H1 (cell line): ENCODE data around the gene CEACAM16. TPM values are rescaled to one million over a fixed set of nuclear protein-coding genes. Genes with fewer than 3 reads are reported as not detected.

Experiments used
- CTCF ChIA-PET: fragments of 300-600 bp; sonication (Branson Sonifier 250); formaldehyde crosslinking; loops from one replicate; lab custom pipeline; 2021; ENCODE audit not compliant: partially characterized antibody; lab: Charles Lee
- POLR2A ChIA-PET: fragments of 300-600 bp; sonication (Branson Sonifier 250); formaldehyde crosslinking; loops from one replicate; lab custom pipeline; 2021; ENCODE audit warnings: inconsistent platforms; ENCODE audit not compliant: partially characterized antibody; lab: Charles Lee
- DNase-seq, 2 experiments: peaks; one replicate each; pipeline versions ENCODE4 v3.0.0 to v3.0.0-alpha.2; 2010 to 2022; ENCODE audit warnings: low spot score in 2 of 2, low read depth in 1 of 2, mixed read lengths in 1 of 2
- FAIRE-seq: peaks from 2 replicates; lab custom pipeline; 2011; peaks lifted over from hg19 to GRCh38; lab: Jason Lieb, UNC
- H2AFZ ChIP-seq: 2 replicates; pipeline ENCODE4 v1.8.1; 2012; ENCODE audit warnings: low read length, inconsistent platforms
- H2AK5ac ChIP-seq: 2 replicates; pipeline ENCODE4 v1.6.1; 2013; ENCODE audit warnings: low read depth, low read length
- H2BK120ac ChIP-seq: replicated peaks from 2 replicates; pipeline ENCODE3; 2013; ENCODE audit warnings: low read depth, low read length, inconsistent platforms
- H2BK12ac ChIP-seq: 2 replicates; pipeline ENCODE4 v1.6.1; 2013; ENCODE audit warnings: low read depth, low read length
- H2BK15ac ChIP-seq: 2 replicates; pipeline ENCODE4 v1.6.1; 2013; ENCODE audit warnings: low read length
- H2BK20ac ChIP-seq: 2 replicates; pipeline ENCODE4 v1.6.1; 2013; ENCODE audit warnings: low read length
- H2BK5ac ChIP-seq: 2 replicates; pipeline ENCODE4 v1.6.1; 2013; ENCODE audit warnings: low read depth, low read length
- H3K14ac ChIP-seq: 2 replicates; pipeline ENCODE4 v1.6.1; 2013; ENCODE audit warnings: inconsistent platforms; ENCODE audit not compliant: insufficient read length
- H3K18ac ChIP-seq: 2 replicates; pipeline ENCODE4 v1.6.1; 2013; ENCODE audit warnings: low read length; ENCODE audit errors: extremely low read depth
- H3K23ac ChIP-seq: 2 replicates; pipeline ENCODE4 v1.6.1; 2013; ENCODE audit warnings: inconsistent platforms; ENCODE audit not compliant: insufficient read length
- H3K23me2 ChIP-seq: 2 replicates; pipeline ENCODE4 v1.6.1; 2013; ENCODE audit warnings: low read depth, low read length
- H3K27ac ChIP-seq: 2 replicates; pipeline ENCODE4 v1.6.1; 2011; ENCODE audit warnings: low read depth, low read length, inconsistent platforms
- H3K27me3 ChIP-seq, 4 experiments: replicated peaks in 1 of 4; 1 replicate in 1 of 4; 2 replicates in 3 of 4; pipeline versions ENCODE4 v1.6.1 to v1.8.1; 2011 to 2013; ENCODE audit warnings: low read length in 3 of 4, mild to moderate bottlenecking in 3 of 4, inconsistent platforms in 2 of 4, mixed read lengths in 2 of 4, moderate library complexity in 1 of 4; ENCODE audit not compliant: control insufficient read depth in 3 of 4, insufficient read depth in 3 of 4; ENCODE audit errors: extremely low read depth in 1 of 4
- H3K36me3 ChIP-seq, 4 experiments: 2 replicates each; pipeline versions ENCODE4 v1.6.1 to v1.8.1; 2011 to 2013; ENCODE audit warnings: mild to moderate bottlenecking in 4 of 4, low read length in 3 of 4, moderate library complexity in 2 of 4, control low read depth in 1 of 4, inconsistent platforms in 1 of 4; ENCODE audit not compliant: insufficient read depth in 4 of 4, control insufficient read depth in 2 of 4
- H3K4ac ChIP-seq: replicated peaks from 2 replicates; pipeline ENCODE3; 2013; ENCODE audit warnings: low read length, low read depth, mixed read lengths, inconsistent platforms; ENCODE audit not compliant: insufficient read length
- H3K4me1 ChIP-seq, 4 experiments: replicated peaks in 1 of 4; 1 replicate in 1 of 4; 2 replicates in 3 of 4; pipeline versions ENCODE4 v1.6.1 to v1.8.1; 2011 to 2013; ENCODE audit warnings: low read length in 3 of 4, inconsistent platforms in 2 of 4, mixed read lengths in 1 of 4; ENCODE audit not compliant: insufficient read depth in 4 of 4, control insufficient read depth in 3 of 4
- H3K4me2 ChIP-seq, 2 experiments: 2 replicates each; pipeline versions ENCODE4 v1.6.1 to v1.8.1; 2011 to 2013; ENCODE audit warnings: low read depth in 2 of 2, low read length in 2 of 2, control low read depth in 1 of 2, inconsistent platforms in 1 of 2, mild to moderate bottlenecking in 1 of 2; ENCODE audit not compliant: insufficient read depth in 1 of 2
- H3K4me3 ChIP-seq, 4 experiments: fragments of 200-600, 300-600 bp in 1 of 4; sonication (generic), shearing (Covaris generic), sonication (Bioruptor Twin) in 1 of 4; 2 replicates each; pipeline versions ENCODE4 v1.5.1 to v1.8.1; 2011 to 2016; ENCODE audit warnings: low read length in 4 of 4, low read depth in 3 of 4, control low read depth in 2 of 4, inconsistent platforms in 2 of 4, mild to moderate bottlenecking in 2 of 4, mixed read lengths in 1 of 4, moderate library complexity in 1 of 4; ENCODE audit not compliant: insufficient read depth in 2 of 4; ENCODE audit errors: extremely low read depth in 1 of 4
- H3K56ac ChIP-seq: replicated peaks from 2 replicates; pipeline ENCODE3; 2013; ENCODE audit warnings: low read depth, mild to moderate bottlenecking, mixed read lengths, low read length, inconsistent platforms; ENCODE audit not compliant: insufficient read length
- H3K79me1 ChIP-seq: 2 replicates; pipeline ENCODE4 v1.6.1; 2013; ENCODE audit warnings: low read depth, low read length, control low read depth
- H3K79me2 ChIP-seq, 2 experiments: 2 replicates each; pipeline versions ENCODE4 v1.6.1 to v1.8.1; 2012 to 2013; ENCODE audit warnings: low read length in 2 of 2, mild to moderate bottlenecking in 2 of 2, inconsistent platforms in 1 of 2; ENCODE audit not compliant: insufficient read depth in 2 of 2, control insufficient read depth in 1 of 2
- H3K9ac ChIP-seq, 4 experiments: replicated peaks in 1 of 4; 1 replicate in 1 of 4; 2 replicates in 3 of 4; pipeline versions ENCODE4 v1.6.1 to v1.8.1; 2011 to 2013; ENCODE audit warnings: low read depth in 3 of 4, low read length in 3 of 4, control low read depth in 2 of 4, mild to moderate bottlenecking in 2 of 4, moderate library complexity in 2 of 4, inconsistent platforms in 1 of 4; ENCODE audit errors: extremely low read depth in 1 of 4
- H3K9me3 ChIP-seq, 2 experiments: 2 replicates each; pipeline versions ENCODE4 v1.6.1 to v1.8.1; 2012 to 2013; ENCODE audit warnings: mild to moderate bottlenecking in 2 of 2, moderate library complexity in 2 of 2, control low read depth in 1 of 2, inconsistent platforms in 1 of 2, low read depth in 1 of 2, low read length in 1 of 2, mixed read lengths in 1 of 2; ENCODE audit not compliant: insufficient read depth in 2 of 2
- H4K20me1 ChIP-seq, 2 experiments: replicated peaks in 1 of 2; 2 replicates each; pipeline versions ENCODE3 to v1.8.1; 2011 to 2013; ENCODE audit warnings: inconsistent platforms in 2 of 2, low read length in 2 of 2, mild to moderate bottlenecking in 1 of 2; ENCODE audit not compliant: insufficient read depth in 2 of 2, control insufficient read depth in 1 of 2
- H4K5ac ChIP-seq: 2 replicates; pipeline ENCODE4 v1.6.1; 2013; ENCODE audit warnings: low read length, low read depth, mixed read lengths, inconsistent platforms; ENCODE audit not compliant: insufficient read length
- H4K8ac ChIP-seq: 2 replicates; pipeline ENCODE4 v1.8.0; 2013; ENCODE audit warnings: mild to moderate bottlenecking, moderate library complexity, low read length, inconsistent platforms; ENCODE audit not compliant: insufficient read depth; ENCODE audit errors: extremely low read depth
- H4K91ac ChIP-seq: replicated peaks from 2 replicates; pipeline ENCODE3; 2013; ENCODE audit warnings: low read length, mixed read lengths, inconsistent platforms; ENCODE audit not compliant: insufficient read length
- E2F6 ChIP-seq: IDR thresholded peaks from 2 replicates; pipeline ENCODE4 v1.6.1; 2012; ENCODE audit warnings: inconsistent platforms
- KDM4A ChIP-seq: IDR thresholded peaks from one replicate; pipeline ENCODE4 v1.7.1; 2012; ENCODE audit warnings: low read depth, mild to moderate bottlenecking, moderate library complexity, low read length, inconsistent platforms; ENCODE audit not compliant: severe bottlenecking
- WGBS, 2 experiments: shearing (Covaris generic) in 1 of 2; methylation state at CpG; one replicate each; pipeline versions ENCODE4 v1.1.6 to v1.1.7; 2013 to 2015; ENCODE audit warnings: low lambda C conversion rate in 2 of 2, mixed read lengths in 2 of 2, inconsistent platforms in 1 of 2, low coverage in 1 of 2, missing lambda C conversion rate in 1 of 2; ENCODE audit not compliant: insufficient replicate concordance in 2 of 2, insufficient coverage in 1 of 2, insufficient read length in 1 of 2; ENCODE audit errors: extremely low coverage in 1 of 2, missing lambda C conversion rate in 1 of 2; 5-methylcytosine and 5-hydroxymethylcytosine counted together
- polyA plus RNA-seq, 7 experiments: library from polyadenylated mRNA; depleted of rRNA in 3 of 7; stranded (reverse) in 5 of 7; unstranded in 2 of 7; fragments of >200 nt in 5 of 7; fragments of 200-250 nt in 2 of 7; gene quantifications; 1 replicate in 5 of 7; 2 replicates in 1 of 7; 4 replicates in 1 of 7; pipeline versions ENCODE4 v1.2.1 to v1.2.3, GENCODE V29; 2011 to 2013; ENCODE audit warnings: missing spikeins in 2 of 7, mixed read lengths in 2 of 7
- total RNA-seq: library from RNA; stranded (reverse); fragmentation: NEBNext Ultra II Directional; extraction: Animal tissue kit (Norgen Biotek cat#: 25700); gene quantifications from 2 replicates; pipeline ENCODE4 v1.2.1, GENCODE V29; 2021

CEACAM16 gene
- total and polyA plus RNA-seq, 2 of the 8 experiments (the other 6 are each of a cell fraction or from before 2014, with no cell fraction given), result not detected

GRCh38 chr19:44757735-44758505 lies 59.0 kb downstream of the CEACAM16 start:
- Histone ChIP-seq H3K79me2 (no peaks in the 10 kb centered on the region), H3K9ac (0 out of 7 replicates have a peak overlapping the region, but pooled peaks of 2 of the 4 experiments have one; percentile 1 to 24), H3K56ac (no peak overlapping the region), H3K14ac (no peak overlapping the region), H2BK120ac (no peak overlapping the region), H3K4me3 (peak overlapping the region; percentile 42 to 66 (median 54)), H4K8ac (peak overlapping the region; percentile 7; the same call in 1 of the 2 replicates), H3K18ac (peak overlapping the region; percentile 83; the same call in 1 of the 2 replicates), H2BK20ac (no peak overlapping the region), H3K27ac (no peak overlapping the region), H4K91ac (no peak overlapping the region), H2BK12ac (peak overlapping the region; percentile 90; the same call in 1 of the 2 replicates), H3K4ac (no peak overlapping the region), H3K4me1 (peaks cover 12 to 38% (median 17%) of the 10 kb centered on the region in 4 experiments), H3K23ac (no peak overlapping the region), H4K20me1 (peaks cover 0 to 6% of the 10 kb centered on the region in 2 experiments), H3K9me3 (no peaks in the 10 kb centered on the region), H4K5ac (no peak overlapping the region), H2AK5ac (no peak overlapping the region), H3K4me2 (peak overlapping the region; percentile 81 to 100), H2BK15ac (peak overlapping the region; percentile 95; the same call in 1 of the 2 replicates), H2BK5ac (peak overlapping the region; percentile 39; the same call in 1 of the 2 replicates), H3K79me1 (no peaks in the 10 kb centered on the region), H3K36me3 (no peaks in the 10 kb centered on the region), H3K23me2 (peaks cover 29% of the 10 kb centered on the region), H2AFZ (no peak overlapping the region), H3K27me3 (peaks cover 26 to 46% (median 42%) of the 10 kb centered on the region in 4 experiments)
- peak in 1 of 2 experiments; percentile 77 for DNase-seq
- POLR2A ChIA-PET, result interaction anchor here (0.6 to 2.5 kb wide), 8 partner anchors 13 to 75 kb away, joined by 3 to 7 read pairs (median 4); partner anchors contain the start of gene BCAM
- no peak for FAIRE-seq
- CTCF ChIA-PET, result interaction anchor here (0.5 to 2.5 kb wide), 19 partner anchors 8 to 411 kb away, joined by 3 to 34 read pairs (median 4); no protein-coding TSS in a partner anchor
- WGBS, 2 experiments, result 1% methylated on average over 50 of the region's 68 CpGs; no CpG with 5 or more reads in 1 of the 2 experiments
- TF ChIP-seq KDM4A (peak; percentile 56), E2F6 (peak; percentile 54; the same call in 1 of the 2 replicates)
